ENCODE measurements around the gene ABCB8. TPM values are rescaled to one million over a fixed set of nuclear protein-coding genes. Genes with fewer than 3 reads are reported as not detected.

Gene ABCB8
- total and polyA plus RNA-seq, 2 of the 8 experiments (the other 6 are each of a cell fraction or from before 2014, with no cell fraction given) = 17.7 to 27.0 TPM

- H4K20me1 ChIP-seq (replicated peaks in 1 of 2; ENCODE audit: control insufficient read depth in 1 of 2, insufficient read depth in 2 of 2, low read length in 2 of 2) = peaks cover 0 to 5% of the 10 kb centered on the region in 2 experiments
- no peaks in the 10 kb centered on the region for H3K23me2 ChIP-seq (ENCODE audit: low read depth, low read length)
- FAIRE-seq = no peak
- no peak overlapping the region for H3K4me3 ChIP-seq (ENCODE audit: extremely low read depth in 1 of 4, insufficient read depth in 2 of 4, low read depth in 3 of 4, low read length in 4 of 4)
- no peak for TF ChIP-seq TAF7 (optimal IDR thresholded peaks at IDR 0.05; ENCODE audit: borderline replicate concordance, low read depth, low read length)
- TF ChIP-seq PHF8 (conservative IDR thresholded peaks at IDR 0.05; ENCODE audit: low read depth, low read length) = no peak
- no peak for TF ChIP-seq YY1 (IDR thresholded peaks at IDR 0.05; ENCODE audit: low read depth, low read length)
- TF ChIP-seq NANOG (IDR thresholded peaks at IDR 0.05; ENCODE audit: insufficient read depth, low read depth, low read length, poor library complexity, severe bottlenecking) = no peak
- TF ChIP-seq TAF1 (IDR thresholded peaks at IDR 0.05; ENCODE audit: low read depth, low read length) = no peak
- TF ChIP-seq CHD2 (IDR thresholded peaks at IDR 0.05; ENCODE audit: low read length) = no peak
- no peak for TF ChIP-seq CBX5 (IDR thresholded peaks at IDR 0.05; ENCODE audit: low read depth, low read length)
- no peak for TF ChIP-seq MAFK (IDR thresholded peaks at IDR 0.05; ENCODE audit: low read depth, low read length)
- no peak for TF ChIP-seq KDM1A (IDR thresholded peaks at IDR 0.05; ENCODE audit: borderline replicate concordance, low read length)
- H2AFZ ChIP-seq (ENCODE audit: low read length) = no peak overlapping the region
- H3K27me3 ChIP-seq (replicated peaks in 1 of 4; ENCODE audit: control insufficient read depth in 3 of 4, extremely low read depth in 1 of 4, insufficient read depth in 3 of 4, low read length in 3 of 4) = no peaks in the 10 kb centered on the region; a peak in 1 of 7 replicates
- H3K36me3 ChIP-seq (ENCODE audit: control insufficient read depth in 2 of 4, insufficient read depth in 4 of 4, low read length in 3 of 4) = peaks cover 0 to 2% (median 0%) of the 10 kb centered on the region in 4 experiments; a peak in 2 of 8 replicates
- H3K4me2 ChIP-seq (ENCODE audit: insufficient read depth in 1 of 2, low read depth in 2 of 2, low read length in 2 of 2) = no peak overlapping the region
- no peak overlapping the region for H3K23ac ChIP-seq (ENCODE audit: insufficient read length)
- H2BK20ac ChIP-seq (ENCODE audit: low read length) = no peak overlapping the region
- H3K27ac ChIP-seq (ENCODE audit: low read depth, low read length) = no peak overlapping the region
- H2BK12ac ChIP-seq (ENCODE audit: low read depth, low read length) = no peak overlapping the region
- no peak overlapping the region for H3K14ac ChIP-seq (ENCODE audit: insufficient read length)
- H2AK5ac ChIP-seq (ENCODE audit: low read depth, low read length) = no peak overlapping the region
- H3K56ac ChIP-seq (replicated peaks; ENCODE audit: insufficient read length, low read depth, low read length) = no peak overlapping the region
- no peak for DNase-seq (ENCODE audit: low read depth in 1 of 2, low spot score in 2 of 2)
- H4K5ac ChIP-seq (ENCODE audit: insufficient read length, low read depth, low read length) = no peak overlapping the region
- H3K9me3 ChIP-seq (ENCODE audit: insufficient read depth in 2 of 2, low read depth in 1 of 2, low read length in 1 of 2) = no peaks in the 10 kb centered on the region
- no peak overlapping the region for H2BK5ac ChIP-seq (ENCODE audit: low read depth, low read length)
- ChIA-PET POLR2A (ENCODE audit: partially characterized antibody) (interaction anchor here (0.6 to 1.0 kb wide), 2 partner anchors 8 to 169 kb away, joined by 3 to 4 read pairs; partner anchors contain the start of gene ASIC3), CTCF (ENCODE audit: partially characterized antibody) (interaction anchor here (0.7 to 2.1 kb wide), 6 partner anchors 17 to 71 kb away, joined by 3 to 6 read pairs (median 5); partner anchors contain the start of gene CDK5)
- no peaks in the 10 kb centered on the region for H3K79me2 ChIP-seq (ENCODE audit: control insufficient read depth in 1 of 2, insufficient read depth in 2 of 2, low read length in 2 of 2)
- H3K9ac ChIP-seq (replicated peaks in 1 of 4; ENCODE audit: extremely low read depth in 1 of 4, low read depth in 3 of 4, low read length in 3 of 4) = peak overlapping the region in 1 of 4 experiments; percentile 22; a peak in 1 of 7 replicates
- H3K18ac ChIP-seq (ENCODE audit: extremely low read depth, low read length) = no peak overlapping the region; the same call in 1 of the 2 replicates
- no peak overlapping the region for H3K4ac ChIP-seq (replicated peaks; ENCODE audit: insufficient read length, low read depth, low read length)
- no peak overlapping the region for H2BK15ac ChIP-seq (ENCODE audit: low read length)
- no peak overlapping the region for H2BK120ac ChIP-seq (replicated peaks; ENCODE audit: low read depth, low read length)
- no peak overlapping the region for H4K91ac ChIP-seq (replicated peaks; ENCODE audit: insufficient read length, low read length)
- H3K4me1 ChIP-seq (replicated peaks in 1 of 4; ENCODE audit: control insufficient read depth in 3 of 4, insufficient read depth in 4 of 4, low read length in 3 of 4) = no peaks in the 10 kb centered on the region
- no peak overlapping the region; the same call in 1 of the 2 replicates for H4K8ac ChIP-seq (ENCODE audit: extremely low read depth, insufficient read depth, low read length)
- no peaks in the 10 kb centered on the region for H3K79me1 ChIP-seq (ENCODE audit: low read depth, low read length)
- WGBS, 2 experiments (ENCODE audit: extremely low coverage in 1 of 2, insufficient coverage in 1 of 2, insufficient read length in 1 of 2, insufficient replicate concordance in 2 of 2, low coverage in 1 of 2, low lambda C conversion rate in 2 of 2, missing lambda C conversion rate in 1 of 2) = 87% methylated on average over 18 of the region's 18 CpGs; no CpG with 5 or more reads in 1 of the 2 experiments
Observed at GRCh38 chr7:151039850-151040548, 11.7 kb downstream of the ABCB8 start.
